Tibial nerve (tissue), 3 donors: Measurements from ENCODE around the gene GDI2.

Experiments used
- POLR2A ChIP-seq, 2 donors: fragments of 450-650 bp; IDR thresholded peaks; one replicate each; pipeline ENCODE4 v1.6.1; 2017; ENCODE audit warnings: antibody characterized with exemption in 2 of 2, mild to moderate bottlenecking in 2 of 2, moderate library complexity in 2 of 2
- TF ChIP-seq, protein P1 (sequence below), 5 experiments: fragments of 200-600 bp in 3 of 5; fragments of 450-650 bp in 2 of 5; sonication (generic) in 3 of 5; IDR thresholded peaks; one replicate each; pipeline ENCODE4 v1.5.1; 2016 to 2019; ENCODE audit warnings: antibody characterized with exemption in 5 of 5, mild to moderate bottlenecking in 3 of 5, moderate library complexity in 2 of 5

DNA sequence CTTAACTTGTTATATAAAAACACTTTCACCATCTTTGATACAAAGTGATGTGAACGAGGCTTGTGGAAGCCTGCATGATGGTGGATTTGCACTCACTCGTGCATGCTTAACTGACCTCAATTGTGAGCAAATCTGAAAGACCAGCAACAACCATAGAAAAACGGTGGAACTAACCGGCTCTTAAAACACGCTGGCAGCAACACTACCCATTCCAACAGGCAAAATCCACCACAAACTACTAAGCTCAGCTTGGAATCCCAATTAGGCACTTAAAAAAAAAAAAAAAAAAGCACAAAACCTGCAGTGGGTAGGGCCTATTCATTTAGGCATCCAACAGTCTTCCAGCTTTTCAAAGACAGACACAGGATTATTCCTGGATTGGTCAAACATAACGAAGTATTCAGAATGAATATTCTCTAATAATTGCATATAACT, 1.8 kb downstream of the GDI2 start:
- TF ChIP-seq, protein P1, sequence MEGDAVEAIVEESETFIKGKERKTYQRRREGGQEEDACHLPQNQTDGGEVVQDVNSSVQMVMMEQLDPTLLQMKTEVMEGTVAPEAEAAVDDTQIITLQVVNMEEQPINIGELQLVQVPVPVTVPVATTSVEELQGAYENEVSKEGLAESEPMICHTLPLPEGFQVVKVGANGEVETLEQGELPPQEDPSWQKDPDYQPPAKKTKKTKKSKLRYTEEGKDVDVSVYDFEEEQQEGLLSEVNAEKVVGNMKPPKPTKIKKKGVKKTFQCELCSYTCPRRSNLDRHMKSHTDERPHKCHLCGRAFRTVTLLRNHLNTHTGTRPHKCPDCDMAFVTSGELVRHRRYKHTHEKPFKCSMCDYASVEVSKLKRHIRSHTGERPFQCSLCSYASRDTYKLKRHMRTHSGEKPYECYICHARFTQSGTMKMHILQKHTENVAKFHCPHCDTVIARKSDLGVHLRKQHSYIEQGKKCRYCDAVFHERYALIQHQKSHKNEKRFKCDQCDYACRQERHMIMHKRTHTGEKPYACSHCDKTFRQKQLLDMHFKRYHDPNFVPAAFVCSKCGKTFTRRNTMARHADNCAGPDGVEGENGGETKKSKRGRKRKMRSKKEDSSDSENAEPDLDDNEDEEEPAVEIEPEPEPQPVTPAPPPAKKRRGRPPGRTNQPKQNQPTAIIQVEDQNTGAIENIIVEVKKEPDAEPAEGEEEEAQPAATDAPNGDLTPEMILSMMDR (IDR thresholded peaks at IDR 0.05) = no peak
- no peak for TF ChIP-seq POLR2A (IDR thresholded peaks at IDR 0.05)
